Amygdala (tissue), 56 donors: ENCODE results near the gene PROP1.
A peak's percentile ranks its signal among the peaks of the same experiment; 100 is the strongest.
"Not testable (repeated sequence)": the region's sequence is repeated elsewhere in the genome, so short reads cannot be mapped to it uniquely, and the experiment has no call there.

Source experiments
- DNase-seq, 56 donors: peaks; one replicate each; lab custom pipeline; 2025; lab: John Stamatoyannopoulos, UW

PROP1 gene

DNA sequence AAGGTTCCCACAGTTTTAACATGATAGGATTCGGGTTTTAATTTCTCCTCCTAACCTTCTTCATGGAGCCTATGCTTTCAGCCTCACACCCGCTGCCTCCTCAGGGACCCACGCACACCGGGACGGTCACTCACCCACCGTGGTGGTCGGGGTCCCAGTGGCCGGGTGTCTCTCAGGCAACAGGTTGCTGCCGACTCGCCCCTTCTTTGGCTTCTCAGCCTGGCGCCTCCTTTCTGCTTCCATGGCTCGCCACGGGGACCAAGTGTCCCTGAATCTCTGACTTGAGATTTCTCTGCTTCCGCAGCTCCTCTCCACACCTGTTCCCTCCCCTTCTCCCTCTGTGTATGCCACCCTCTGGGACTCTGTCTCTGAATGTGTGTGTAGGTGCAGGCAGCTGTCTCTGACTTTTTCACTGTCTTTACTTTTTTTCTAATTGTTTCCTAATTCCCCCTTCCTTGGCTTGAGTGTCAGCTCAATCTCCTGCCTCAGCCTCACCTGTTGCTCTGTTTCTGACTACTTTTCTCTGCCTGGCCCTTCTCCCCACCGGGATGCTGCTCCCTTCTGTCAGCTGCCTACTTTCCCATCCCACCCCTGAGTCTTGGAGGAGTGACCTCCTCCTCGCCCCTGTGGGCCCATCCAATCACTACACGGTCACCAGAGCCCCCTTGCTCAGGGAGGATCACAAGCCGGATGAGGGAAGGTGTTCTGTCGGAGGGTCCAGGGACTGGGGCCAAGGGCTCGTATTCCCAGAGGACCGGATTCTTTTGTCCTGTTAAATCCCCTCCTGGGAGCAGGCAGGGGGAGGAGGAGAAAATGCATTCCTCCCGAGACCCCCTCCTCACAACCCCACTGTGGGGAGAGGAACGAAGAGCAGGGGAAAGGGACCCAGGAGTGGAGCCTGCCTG is at the start of gene PROP1:
Gene PROP1 (minus strand): TSS at position 552 of the 905 bp plus-strand sequence. CDS start 309 bp downstream, at position 243.
- no peak for DNase-seq

DNA sequence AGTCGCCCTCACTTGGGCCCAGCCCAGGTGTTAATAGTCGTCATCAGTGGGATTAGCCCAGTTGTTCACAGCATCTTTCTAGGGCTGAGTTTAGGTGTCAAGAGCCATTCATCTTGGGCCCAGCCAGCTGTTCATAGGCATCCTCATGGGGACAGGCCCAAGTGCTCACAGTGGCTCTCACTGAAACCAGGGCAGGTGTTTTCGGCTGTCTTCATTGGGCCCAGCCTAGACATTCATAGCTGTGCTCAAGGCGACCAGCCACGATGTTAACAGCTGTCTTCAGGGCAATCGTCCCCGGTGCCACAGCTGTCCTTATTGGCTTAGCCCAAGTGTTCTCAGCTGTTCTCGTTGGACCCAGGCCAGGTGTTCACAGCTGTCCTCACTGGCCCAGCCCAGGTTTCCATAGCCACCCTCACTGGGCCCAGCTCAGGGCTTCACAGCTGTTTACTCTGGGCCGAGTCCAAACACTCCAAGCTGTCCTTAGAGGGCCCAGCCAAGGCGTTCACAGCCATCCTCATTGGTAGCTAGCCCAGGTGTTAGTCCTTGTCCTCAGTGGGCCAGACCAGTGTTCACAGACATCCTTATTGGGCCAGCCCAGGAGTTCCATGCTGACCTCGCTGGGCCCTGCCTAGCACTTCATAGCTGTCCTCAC is 23.5 kb upstream of the PROP1 start:
- not testable (repeated sequence) for DNase-seq

GRCh38 chr5:178012758-178013157 is 16.7 kb upstream of the PROP1 start:
- DNase-seq: not testable (repeated sequence)

DNA sequence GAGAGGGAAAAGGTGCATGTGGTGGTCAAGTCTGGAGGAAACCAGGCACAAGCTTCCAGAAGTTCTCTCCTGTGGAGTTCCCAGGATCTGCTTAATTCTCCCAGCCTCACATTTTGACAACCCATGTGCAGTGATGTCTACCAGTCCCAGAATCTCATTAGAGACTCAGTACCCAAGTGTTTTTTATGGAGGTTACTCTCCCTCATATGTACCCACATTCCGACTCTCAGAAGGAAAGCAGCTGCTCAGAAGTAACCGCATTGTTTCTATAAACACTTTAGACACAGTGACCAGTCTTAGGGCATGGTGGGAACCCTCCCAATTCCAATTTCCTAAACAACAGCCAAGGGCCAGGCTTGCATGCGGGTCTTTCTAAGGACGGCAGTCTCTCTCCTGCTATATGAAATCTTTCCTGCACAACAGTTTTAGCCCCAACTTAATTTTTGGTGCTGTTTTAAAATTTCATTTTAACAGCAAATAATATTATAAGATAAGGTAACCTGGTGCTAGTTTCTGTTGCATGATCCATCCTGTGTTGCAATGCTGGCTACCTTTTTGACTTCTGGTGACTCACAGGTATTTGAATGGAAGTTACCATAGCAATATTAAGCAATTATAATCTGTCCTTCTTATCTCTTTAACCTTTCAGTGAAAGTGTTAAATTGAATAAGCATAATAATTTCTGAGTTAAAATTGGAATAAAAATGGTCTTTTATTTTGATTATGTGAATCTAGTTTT is 15.9 kb upstream of the PROP1 start:
- DNase-seq: not testable (repeated sequence)

- not testable (repeated sequence) for DNase-seq
Measured at GRCh38 chr5:178007272-178007671, 11.2 kb upstream of the PROP1 start.

- peak in 11 of 56 donors; percentile 6 to 29 (median 15) for DNase-seq
Measured at GRCh38 chr5:178006536-178007231, 10.6 kb upstream of the PROP1 start.

DNA sequence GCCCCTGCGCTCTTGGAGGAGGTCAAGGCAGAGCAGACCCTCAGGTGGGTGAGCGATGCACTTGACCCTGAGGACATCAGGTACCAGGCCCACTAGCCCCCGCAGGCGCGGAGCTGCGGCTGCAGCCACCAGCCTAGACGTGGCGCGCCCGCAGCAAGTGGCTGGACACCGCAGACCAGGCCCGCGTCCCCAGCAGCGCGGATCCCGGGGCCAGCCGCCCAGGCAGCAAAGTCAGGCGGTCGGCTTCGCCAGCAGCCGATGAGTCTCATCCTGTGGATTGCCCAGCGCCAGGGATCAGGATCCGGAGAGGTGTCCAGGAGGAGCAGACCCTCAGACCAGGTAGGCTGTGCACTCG is 10.1 kb upstream of the PROP1 start:
- DNase-seq: not testable (repeated sequence)

GRCh38 chr5:177997846-177998245 is 1.8 kb upstream of the PROP1 start:
- DNase-seq: no peak

- DNase-seq: no peak
Measured at GRCh38 chr5:177997319-177997670, 1.3 kb upstream of the PROP1 start.

GRCh38 chr5:177996660-177997318 is 747 bp upstream of the PROP1 start:
- DNase-seq: no peak

- DNase-seq: no peak
Measured at GRCh38 chr5:177994561-177995190, 1.4 kb downstream of the PROP1 start.

- DNase-seq: no peak
Measured at GRCh38 chr5:177994063-177994462, 2.0 kb downstream of the PROP1 start.

DNA sequence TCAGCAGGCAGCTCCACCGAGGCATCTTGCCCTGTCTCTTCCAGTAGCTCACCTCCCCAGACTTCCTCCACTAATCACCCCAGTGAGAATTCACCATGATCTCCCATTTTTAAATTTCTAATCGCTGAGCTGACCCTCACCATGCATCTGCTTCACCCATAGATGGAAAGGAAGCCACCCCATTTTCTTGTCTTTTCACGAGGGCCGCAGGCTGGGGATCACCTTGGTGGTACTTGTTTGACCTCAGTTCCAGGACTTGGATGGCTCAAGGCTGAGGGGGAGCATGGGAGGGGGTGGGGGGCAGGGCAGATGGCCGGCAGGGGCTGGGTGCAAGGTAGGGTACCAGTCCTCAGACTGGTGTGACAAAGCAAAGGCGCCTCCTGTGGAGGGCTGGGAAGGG is 3.6 kb downstream of the PROP1 start:
- DNase-seq: no peak

GRCh38 chr5:177988989-177989625 is 6.9 kb downstream of the PROP1 start:
- DNase-seq: no peak

GRCh38 chr5:177987326-177987725 is 8.7 kb downstream of the PROP1 start:
- no peak for DNase-seq

GRCh38 chr5:177985430-177986040 is 10.5 kb downstream of the PROP1 start:
- no peak for DNase-seq

- DNase-seq: no peak
Measured at GRCh38 chr5:177984584-177985206, 11.3 kb downstream of the PROP1 start.
